H1 (cell line): ENCODE data around the gene SNAP47. TPM values are rescaled to one million over a fixed set of nuclear protein-coding genes. Genes with fewer than 3 reads are reported as not detected.

Source experiments
- CTCF ChIA-PET: fragments of 300-600 bp; sonication (Branson Sonifier 250); formaldehyde crosslinking; loops from one replicate; lab custom pipeline; 2021; ENCODE audit not compliant: partially characterized antibody; lab: Charles Lee
- POLR2A ChIA-PET: fragments of 300-600 bp; sonication (Branson Sonifier 250); formaldehyde crosslinking; loops from one replicate; lab custom pipeline; 2021; ENCODE audit warnings: inconsistent platforms; ENCODE audit not compliant: partially characterized antibody; lab: Charles Lee
- DNase-seq, 2 experiments: peaks; one replicate each; pipeline versions ENCODE4 v3.0.0 to v3.0.0-alpha.2; 2010 to 2022; ENCODE audit warnings: low spot score in 2 of 2, low read depth in 1 of 2, mixed read lengths in 1 of 2
- FAIRE-seq: peaks from 2 replicates; lab custom pipeline; 2011; peaks lifted over from hg19 to GRCh38; lab: Jason Lieb, UNC
- H2AFZ ChIP-seq: 2 replicates; pipeline ENCODE4 v1.8.1; 2012; ENCODE audit warnings: low read length, inconsistent platforms
- H2AK5ac ChIP-seq: 2 replicates; pipeline ENCODE4 v1.6.1; 2013; ENCODE audit warnings: low read depth, low read length
- H2BK120ac ChIP-seq: replicated peaks from 2 replicates; pipeline ENCODE3; 2013; ENCODE audit warnings: low read depth, low read length, inconsistent platforms
- H2BK12ac ChIP-seq: 2 replicates; pipeline ENCODE4 v1.6.1; 2013; ENCODE audit warnings: low read depth, low read length
- H2BK15ac ChIP-seq: 2 replicates; pipeline ENCODE4 v1.6.1; 2013; ENCODE audit warnings: low read length
- H2BK20ac ChIP-seq: 2 replicates; pipeline ENCODE4 v1.6.1; 2013; ENCODE audit warnings: low read length
- H2BK5ac ChIP-seq: 2 replicates; pipeline ENCODE4 v1.6.1; 2013; ENCODE audit warnings: low read depth, low read length
- H3K14ac ChIP-seq: 2 replicates; pipeline ENCODE4 v1.6.1; 2013; ENCODE audit warnings: inconsistent platforms; ENCODE audit not compliant: insufficient read length
- H3K18ac ChIP-seq: 2 replicates; pipeline ENCODE4 v1.6.1; 2013; ENCODE audit warnings: low read length; ENCODE audit errors: extremely low read depth
- H3K23ac ChIP-seq: 2 replicates; pipeline ENCODE4 v1.6.1; 2013; ENCODE audit warnings: inconsistent platforms; ENCODE audit not compliant: insufficient read length
- H3K23me2 ChIP-seq: 2 replicates; pipeline ENCODE4 v1.6.1; 2013; ENCODE audit warnings: low read depth, low read length
- H3K27ac ChIP-seq: 2 replicates; pipeline ENCODE4 v1.6.1; 2011; ENCODE audit warnings: low read depth, low read length, inconsistent platforms
- H3K27me3 ChIP-seq, 4 experiments: replicated peaks in 1 of 4; 1 replicate in 1 of 4; 2 replicates in 3 of 4; pipeline versions ENCODE4 v1.6.1 to v1.8.1; 2011 to 2013; ENCODE audit warnings: low read length in 3 of 4, mild to moderate bottlenecking in 3 of 4, inconsistent platforms in 2 of 4, mixed read lengths in 2 of 4, moderate library complexity in 1 of 4; ENCODE audit not compliant: control insufficient read depth in 3 of 4, insufficient read depth in 3 of 4; ENCODE audit errors: extremely low read depth in 1 of 4
- H3K36me3 ChIP-seq, 4 experiments: 2 replicates each; pipeline versions ENCODE4 v1.6.1 to v1.8.1; 2011 to 2013; ENCODE audit warnings: mild to moderate bottlenecking in 4 of 4, low read length in 3 of 4, moderate library complexity in 2 of 4, control low read depth in 1 of 4, inconsistent platforms in 1 of 4; ENCODE audit not compliant: insufficient read depth in 4 of 4, control insufficient read depth in 2 of 4
- H3K4ac ChIP-seq: replicated peaks from 2 replicates; pipeline ENCODE3; 2013; ENCODE audit warnings: low read length, low read depth, mixed read lengths, inconsistent platforms; ENCODE audit not compliant: insufficient read length
- H3K4me1 ChIP-seq, 4 experiments: replicated peaks in 1 of 4; 1 replicate in 1 of 4; 2 replicates in 3 of 4; pipeline versions ENCODE4 v1.6.1 to v1.8.1; 2011 to 2013; ENCODE audit warnings: low read length in 3 of 4, inconsistent platforms in 2 of 4, mixed read lengths in 1 of 4; ENCODE audit not compliant: insufficient read depth in 4 of 4, control insufficient read depth in 3 of 4
- H3K4me2 ChIP-seq, 2 experiments: 2 replicates each; pipeline versions ENCODE4 v1.6.1 to v1.8.1; 2011 to 2013; ENCODE audit warnings: low read depth in 2 of 2, low read length in 2 of 2, control low read depth in 1 of 2, inconsistent platforms in 1 of 2, mild to moderate bottlenecking in 1 of 2; ENCODE audit not compliant: insufficient read depth in 1 of 2
- H3K4me3 ChIP-seq, 4 experiments: fragments of 200-600, 300-600 bp in 1 of 4; sonication (generic), shearing (Covaris generic), sonication (Bioruptor Twin) in 1 of 4; 2 replicates each; pipeline versions ENCODE4 v1.5.1 to v1.8.1; 2011 to 2016; ENCODE audit warnings: low read length in 4 of 4, low read depth in 3 of 4, control low read depth in 2 of 4, inconsistent platforms in 2 of 4, mild to moderate bottlenecking in 2 of 4, mixed read lengths in 1 of 4, moderate library complexity in 1 of 4; ENCODE audit not compliant: insufficient read depth in 2 of 4; ENCODE audit errors: extremely low read depth in 1 of 4
- H3K56ac ChIP-seq: replicated peaks from 2 replicates; pipeline ENCODE3; 2013; ENCODE audit warnings: low read depth, mild to moderate bottlenecking, mixed read lengths, low read length, inconsistent platforms; ENCODE audit not compliant: insufficient read length
- H3K79me1 ChIP-seq: 2 replicates; pipeline ENCODE4 v1.6.1; 2013; ENCODE audit warnings: low read depth, low read length, control low read depth
- H3K79me2 ChIP-seq, 2 experiments: 2 replicates each; pipeline versions ENCODE4 v1.6.1 to v1.8.1; 2012 to 2013; ENCODE audit warnings: low read length in 2 of 2, mild to moderate bottlenecking in 2 of 2, inconsistent platforms in 1 of 2; ENCODE audit not compliant: insufficient read depth in 2 of 2, control insufficient read depth in 1 of 2
- H3K9ac ChIP-seq, 4 experiments: replicated peaks in 1 of 4; 1 replicate in 1 of 4; 2 replicates in 3 of 4; pipeline versions ENCODE4 v1.6.1 to v1.8.1; 2011 to 2013; ENCODE audit warnings: low read depth in 3 of 4, low read length in 3 of 4, control low read depth in 2 of 4, mild to moderate bottlenecking in 2 of 4, moderate library complexity in 2 of 4, inconsistent platforms in 1 of 4; ENCODE audit errors: extremely low read depth in 1 of 4
- H3K9me3 ChIP-seq, 2 experiments: 2 replicates each; pipeline versions ENCODE4 v1.6.1 to v1.8.1; 2012 to 2013; ENCODE audit warnings: mild to moderate bottlenecking in 2 of 2, moderate library complexity in 2 of 2, control low read depth in 1 of 2, inconsistent platforms in 1 of 2, low read depth in 1 of 2, low read length in 1 of 2, mixed read lengths in 1 of 2; ENCODE audit not compliant: insufficient read depth in 2 of 2
- H4K20me1 ChIP-seq, 2 experiments: replicated peaks in 1 of 2; 2 replicates each; pipeline versions ENCODE3 to v1.8.1; 2011 to 2013; ENCODE audit warnings: inconsistent platforms in 2 of 2, low read length in 2 of 2, mild to moderate bottlenecking in 1 of 2; ENCODE audit not compliant: insufficient read depth in 2 of 2, control insufficient read depth in 1 of 2
- H4K5ac ChIP-seq: 2 replicates; pipeline ENCODE4 v1.6.1; 2013; ENCODE audit warnings: low read length, low read depth, mixed read lengths, inconsistent platforms; ENCODE audit not compliant: insufficient read length
- H4K8ac ChIP-seq: 2 replicates; pipeline ENCODE4 v1.8.0; 2013; ENCODE audit warnings: mild to moderate bottlenecking, moderate library complexity, low read length, inconsistent platforms; ENCODE audit not compliant: insufficient read depth; ENCODE audit errors: extremely low read depth
- H4K91ac ChIP-seq: replicated peaks from 2 replicates; pipeline ENCODE3; 2013; ENCODE audit warnings: low read length, mixed read lengths, inconsistent platforms; ENCODE audit not compliant: insufficient read length
- ATF2 ChIP-seq: IDR thresholded peaks from 2 replicates; pipeline ENCODE4 v1.6.1; 2012; ENCODE audit warnings: low read length, inconsistent platforms
- BRCA1 ChIP-seq: IDR thresholded peaks from 2 replicates; pipeline ENCODE4 v1.6.1; 2012; ENCODE audit warnings: low read depth, low read length, improper control_type of control experiment
- CTBP2 ChIP-seq: IDR thresholded peaks from 2 replicates; pipeline ENCODE4 v1.7.0; 2011; ENCODE audit warnings: borderline replicate concordance, mild to moderate bottlenecking, moderate library complexity, mixed read lengths, low read length; ENCODE audit not compliant: insufficient read depth, insufficient read length
- HDAC2 ChIP-seq, 2 experiments: fragments of 300-600 bp in 1 of 2; sonication (generic) in 1 of 2; IDR thresholded peaks; 2 replicates each; pipeline ENCODE4 v1.6.1; 2011 to 2012; ENCODE audit warnings: low read depth in 2 of 2, low read length in 2 of 2, mild to moderate bottlenecking in 2 of 2, moderate library complexity in 2 of 2, borderline replicate concordance in 1 of 2, inconsistent platforms in 1 of 2
- HDAC6 ChIP-seq: IDR thresholded peaks from one replicate; pipeline ENCODE4 v1.7.1; 2012; ENCODE audit warnings: low read depth, mild to moderate bottlenecking, inconsistent platforms, low read length, moderate library complexity
- KDM4A ChIP-seq: IDR thresholded peaks from one replicate; pipeline ENCODE4 v1.7.1; 2012; ENCODE audit warnings: low read depth, mild to moderate bottlenecking, moderate library complexity, low read length, inconsistent platforms; ENCODE audit not compliant: severe bottlenecking
- MAFK ChIP-seq: IDR thresholded peaks from 2 replicates; pipeline ENCODE4 v1.6.1; 2012; ENCODE audit warnings: low read depth, mild to moderate bottlenecking, improper control_type of control experiment, low read length
- POLR2AphosphoS5 ChIP-seq: IDR thresholded peaks from 2 replicates; pipeline ENCODE4 v1.6.1; 2011; ENCODE audit warnings: low read depth, low read length
- SIN3A ChIP-seq, 2 experiments: IDR thresholded peaks in 1 of 2; conservative IDR thresholded peaks in 1 of 2; 2 replicates each; pipeline ENCODE4 v1.6.1; 2011 to 2012; ENCODE audit warnings: low read length in 2 of 2, improper control_type of control experiment in 1 of 2, low read depth in 1 of 2, mild to moderate bottlenecking in 1 of 2
- SP1 ChIP-seq: IDR thresholded peaks from 2 replicates; pipeline ENCODE4 v1.6.1; 2011; ENCODE audit warnings: low read depth, low read length
- SUZ12 ChIP-seq: fragments of 200-600 bp; sonication (generic); IDR thresholded peaks from 2 replicates; pipeline ENCODE4 v1.6.1; 2012; ENCODE audit warnings: mild to moderate bottlenecking, inconsistent platforms, low read length, moderate library complexity, mixed read lengths
- TAF7 ChIP-seq: optimal IDR thresholded peaks from 2 replicates; pipeline ENCODE3; 2011; ENCODE audit warnings: low read depth, mild to moderate bottlenecking, inconsistent platforms, low read length, moderate library complexity, borderline replicate concordance
- whole genome bisulfite sequencing, 2 experiments: shearing (Covaris generic) in 1 of 2; methylation state at CpG; one replicate each; pipeline versions ENCODE4 v1.1.6 to v1.1.7; 2013 to 2015; ENCODE audit warnings: low lambda C conversion rate in 2 of 2, mixed read lengths in 2 of 2, inconsistent platforms in 1 of 2, low coverage in 1 of 2, missing lambda C conversion rate in 1 of 2; ENCODE audit not compliant: insufficient replicate concordance in 2 of 2, insufficient coverage in 1 of 2, insufficient read length in 1 of 2; ENCODE audit errors: extremely low coverage in 1 of 2, missing lambda C conversion rate in 1 of 2; 5-methylcytosine and 5-hydroxymethylcytosine counted together
- polyA plus RNA-seq, 7 experiments: library from polyadenylated mRNA; depleted of rRNA in 3 of 7; stranded (reverse) in 5 of 7; unstranded in 2 of 7; fragments of >200 nt in 5 of 7; fragments of 200-250 nt in 2 of 7; gene quantifications; 1 replicate in 5 of 7; 2 replicates in 1 of 7; 4 replicates in 1 of 7; pipeline versions ENCODE4 v1.2.1 to v1.2.3, GENCODE V29; 2011 to 2013; ENCODE audit warnings: missing spikeins in 2 of 7, mixed read lengths in 2 of 7
- total RNA-seq: library from RNA; stranded (reverse); fragmentation: NEBNext Ultra II Directional; extraction: Animal tissue kit (Norgen Biotek cat#: 25700); gene quantifications from 2 replicates; pipeline ENCODE4 v1.2.1, GENCODE V29; 2021

Gene SNAP47
- total and polyA plus RNA-seq, 2 of the 8 experiments (the other 6 are each of a cell fraction or from before 2014, with no cell fraction given), result 37.6 to 42.2 TPM

DNA sequence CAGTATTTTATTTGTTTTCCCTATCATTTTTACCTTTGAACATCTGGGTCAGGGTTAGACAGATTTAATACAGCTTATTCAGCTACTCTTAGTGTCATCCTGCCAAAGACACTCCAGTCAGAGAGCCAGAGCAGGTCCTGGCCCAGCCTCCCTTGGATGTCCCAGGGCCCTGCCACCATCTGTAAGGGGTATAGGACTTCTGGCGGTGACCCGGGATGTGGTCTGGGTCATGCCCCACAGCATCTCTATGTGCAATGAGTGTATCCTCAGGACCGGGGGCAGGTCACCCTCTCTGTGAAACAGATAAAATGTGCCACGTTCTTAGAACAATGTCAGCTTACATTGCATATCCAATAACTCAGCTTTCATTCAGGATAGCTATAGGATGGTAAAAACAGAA, 42.4 kb downstream of the SNAP47 start:
- H3K4me3 ChIP-seq, result no peak overlapping the region
- no peak overlapping the region for H2BK12ac ChIP-seq
- no peak for FAIRE-seq
- no peak for DNase-seq
- POLR2A ChIA-PET, result no interaction called here
- H3K4ac ChIP-seq, result no peak overlapping the region
- H3K14ac ChIP-seq, result no peak overlapping the region
- H3K4me2 ChIP-seq, result no peak overlapping the region
- no peak overlapping the region for H4K5ac ChIP-seq
- no peaks in the 10 kb centered on the region for H3K4me1 ChIP-seq
- WGBS, 2 experiments, result 84% methylated on average over 4 of the region's 4 CpGs; no CpG with 5 or more reads in 1 of the 2 experiments
- peaks cover 0 to 10% (median 0%) of the 10 kb centered on the region in 4 experiments; a peak in 1 of 8 replicates for H3K36me3 ChIP-seq
- H2AFZ ChIP-seq, result no peak overlapping the region
- H3K9me3 ChIP-seq, result no peaks in the 10 kb centered on the region
- no peak overlapping the region for H3K23ac ChIP-seq
- no peak overlapping the region for H2BK15ac ChIP-seq
- no peak overlapping the region for H2BK5ac ChIP-seq
- no peak overlapping the region for H4K91ac ChIP-seq
- H4K20me1 ChIP-seq, result peaks cover 0 to 19% of the 10 kb centered on the region in 2 experiments
- H2AK5ac ChIP-seq, result no peak overlapping the region
- H3K79me2 ChIP-seq, result no peaks in the 10 kb centered on the region
- H3K79me1 ChIP-seq, result peaks cover 8% of the 10 kb centered on the region
- H3K27ac ChIP-seq, result no peak overlapping the region
- CTCF ChIA-PET, result interaction anchor here (0.9 to 2.9 kb wide), 2 partner anchors 14 to 128 kb away, joined by 3 to 16 read pairs; no protein-coding TSS in a partner anchor
- H3K56ac ChIP-seq, result no peak overlapping the region
- no peak overlapping the region for H4K8ac ChIP-seq
- H3K18ac ChIP-seq, result no peak overlapping the region
- H3K27me3 ChIP-seq, result no peaks in the 10 kb centered on the region
- no peak overlapping the region for H2BK20ac ChIP-seq
- no peaks in the 10 kb centered on the region for H3K23me2 ChIP-seq
- no peak overlapping the region for H2BK120ac ChIP-seq
- H3K9ac ChIP-seq, result no peak overlapping the region
- TF ChIP-seq HDAC2 (IDR thresholded peaks at IDR 0.05; ENCODE audit: borderline replicate concordance in 1 of 2, low read depth in 2 of 2, low read length in 2 of 2) (no peak), TAF7 (no peak), KDM4A (no peak), CTBP2 (no peak), BRCA1 (no peak), HDAC6 (no peak), MAFK (no peak), POLR2AphosphoS5 (no peak), SP1 (no peak), SUZ12 (no peak), ATF2 (no peak), SIN3A (conservative IDR thresholded peaks at IDR 0.05 in 1 of 2, IDR thresholded peaks at IDR 0.05 in 1 of 2; ENCODE audit: low read depth in 1 of 2, low read length in 2 of 2) (no peak)
